Endothelial cell of umbilical vein (primary cell): ENCODE measurements around the gene FSTL4. TPM values are rescaled to one million over a fixed set of nuclear protein-coding genes. Genes with fewer than 3 reads are reported as not detected.

Source experiments
- BruUV-seq: library from RNA; stranded (reverse); fragments of 400-500 nt; replicated peaks from 2 replicates; lab custom pipeline; 2021; lab: Mats Ljungman, UMichigan
- CTCF ChIA-PET: fragments of 300-600, 350-600 bp; sonication (Branson Sonifier 250); formaldehyde crosslinking; loops from one replicate; lab custom pipeline; 2021; ENCODE audit warnings: antibody characterized with exemption, inconsistent platforms; lab: Charles Lee
- POLR2A ChIA-PET: fragments of 300-600, 350-600 bp; sonication (Branson Sonifier 250); formaldehyde crosslinking; loops from one replicate; lab custom pipeline; 2021; ENCODE audit warnings: antibody characterized with exemption, inconsistent platforms; lab: Charles Lee
- DNase-seq: peaks from one replicate; pipeline ENCODE4 v3.0.0-alpha.2; 2011; ENCODE audit warnings: low read depth, low spot score
- FAIRE-seq: peaks from 2 replicates; lab custom pipeline; 2011; peaks lifted over from hg19 to GRCh38; lab: Jason Lieb, UNC
- H2AFZ ChIP-seq: 2 replicates; pipeline ENCODE4 v1.6.0; 2012; ENCODE audit warnings: low read depth, low read length, control low read depth, inconsistent platforms
- H3K27ac ChIP-seq: 2 replicates; pipeline ENCODE4 v1.5.1; 2011; ENCODE audit warnings: low read depth, mild to moderate bottlenecking, control low read depth, low read length, moderate library complexity; ENCODE audit not compliant: insufficient read depth
- H3K27me3 ChIP-seq, 2 experiments: 2 replicates each; pipeline versions ENCODE4 v1.6.0 to v1.6.1; 2011; ENCODE audit warnings: low read length in 2 of 2, mixed read lengths in 1 of 2; ENCODE audit not compliant: control insufficient read depth in 2 of 2, insufficient read depth in 2 of 2
- H3K36me3 ChIP-seq, 2 experiments: 2 replicates in 1 of 2; 3 replicates in 1 of 2; pipeline ENCODE4 v1.5.1; 2011; ENCODE audit warnings: low read length in 2 of 2, mild to moderate bottlenecking in 1 of 2, moderate library complexity in 1 of 2; ENCODE audit not compliant: control insufficient read depth in 2 of 2, insufficient read depth in 2 of 2; ENCODE audit errors: extremely low read depth in 1 of 2
- H3K4me1 ChIP-seq: 3 replicates; pipeline ENCODE4 v1.5.1; 2011; ENCODE audit warnings: mild to moderate bottlenecking, low read length; ENCODE audit not compliant: control insufficient read depth, insufficient read depth; ENCODE audit errors: extremely low read depth
- H3K4me2 ChIP-seq: 2 replicates; pipeline ENCODE4 v1.6.1; 2011; ENCODE audit warnings: low read length, control low read depth, mixed read lengths; ENCODE audit not compliant: insufficient read depth
- H3K4me3 ChIP-seq, 3 experiments: fragments of 200-600 bp in 1 of 3; sonication (generic), shearing (Covaris generic) in 1 of 3; replicated peaks in 1 of 3; 2 replicates each; pipeline ENCODE4 v1.5.1; 2011 to 2016; ENCODE audit warnings: control low read depth in 3 of 3, low read length in 3 of 3, mild to moderate bottlenecking in 2 of 3, inconsistent platforms in 1 of 3, low read depth in 1 of 3, moderate library complexity in 1 of 3; ENCODE audit not compliant: insufficient read depth in 1 of 3
- H3K79me2 ChIP-seq: 2 replicates; pipeline ENCODE4 v1.6.0; 2012; ENCODE audit warnings: low read length, inconsistent platforms; ENCODE audit not compliant: control insufficient read depth, insufficient read depth
- H3K9ac ChIP-seq: replicated peaks from 2 replicates; pipeline ENCODE3; 2011; ENCODE audit warnings: low read length, control low read depth; ENCODE audit not compliant: insufficient read depth; ENCODE audit errors: extremely low read depth
- H3K9me1 ChIP-seq: replicated peaks from 3 replicates; pipeline ENCODE4 v1.6.0; 2011; ENCODE audit warnings: mild to moderate bottlenecking, low read length; ENCODE audit not compliant: control insufficient read depth, insufficient read depth; ENCODE audit errors: extremely low read depth
- H3K9me3 ChIP-seq: replicated peaks from 2 replicates; pipeline ENCODE4 v1.5.1; 2012; ENCODE audit warnings: low read length, inconsistent platforms; ENCODE audit not compliant: control insufficient read depth, insufficient read depth
- H4K20me1 ChIP-seq: replicated peaks from 2 replicates; pipeline ENCODE3; 2011; ENCODE audit warnings: mild to moderate bottlenecking, low read length; ENCODE audit not compliant: control insufficient read depth, insufficient read depth; ENCODE audit errors: extremely low read depth
- EZH2 ChIP-seq: IDR thresholded peaks from 2 replicates; pipeline ENCODE4 v1.6.1; 2012; ENCODE audit warnings: borderline replicate concordance, low read depth, mild to moderate bottlenecking, moderate library complexity, low read length, inconsistent platforms; ENCODE audit not compliant: severe bottlenecking
- FOS ChIP-seq: IDR thresholded peaks from 2 replicates; pipeline ENCODE4 v1.6.1; 2011; ENCODE audit warnings: mild to moderate bottlenecking, low read length, moderate library complexity, borderline replicate concordance; ENCODE audit not compliant: insufficient read depth
- GATA2 ChIP-seq: IDR thresholded peaks from 2 replicates; pipeline ENCODE4 v1.7.0; 2011; ENCODE audit warnings: low read depth, mild to moderate bottlenecking, moderate library complexity, mixed read lengths, low read length; ENCODE audit not compliant: insufficient read length, insufficient read depth
- JUN ChIP-seq: IDR thresholded peaks from 2 replicates; pipeline ENCODE4 v1.6.1; 2011; ENCODE audit warnings: borderline replicate concordance, low read depth; ENCODE audit not compliant: insufficient read length, insufficient read depth
- MYC ChIP-seq: IDR thresholded peaks from one replicate; pipeline ENCODE4 v1.6.1; 2011; ENCODE audit warnings: mild to moderate bottlenecking, low read depth, low read length
- POLR2A ChIP-seq: IDR thresholded peaks from 2 replicates; pipeline ENCODE4 v1.6.1; 2012; ENCODE audit warnings: low read depth, mild to moderate bottlenecking, control low read depth, low read length
- POLR2AphosphoS5 ChIP-seq: IDR thresholded peaks from 2 replicates; pipeline ENCODE4 v1.6.1; 2012; ENCODE audit warnings: low read depth, mild to moderate bottlenecking, control low read depth, low read length, moderate library complexity; ENCODE audit not compliant: insufficient read depth
- dilution Hi-C: fragments of 300-500 bp; cut with MboI; formaldehyde crosslinking; loops from one replicate; pipeline ENCODE4 v1.15.0; 2019; ENCODE audit warnings: low sequenced_read_pairs; ENCODE audit not compliant: extremely low pct_ligation_motif_present
- intact Hi-C: fragments of 100-400 bp; cut with micrococcal nuclease; formaldehyde crosslinking; loops from one replicate; pipeline ENCODE4 v1.10.0; 2022
- polyA plus RNA-seq, 4 experiments: library from polyadenylated mRNA; depleted of rRNA in 3 of 4; stranded (reverse) in 3 of 4; unstranded in 1 of 4; fragments of >200 nt; gene quantifications; 2 replicates each; pipeline versions ENCODE4 v1.2.1 to v1.2.3, GENCODE V29; 2011 to 2012; ENCODE audit warnings: missing spikeins in 1 of 4
- total RNA-seq: library from RNA; stranded (reverse); gene quantifications from 2 replicates; pipeline ENCODE4 v1.2.3, GENCODE V29; 2021
- TF ChIP-seq, protein P1 (sequence below): IDR thresholded peaks from 2 replicates; pipeline ENCODE4 v1.6.1; 2011; ENCODE audit not compliant: insufficient read depth, insufficient read length
- TF ChIP-seq, protein P2 (sequence below), 2 donors: IDR thresholded peaks; 1 replicate in 1 of 2; 2 replicates in 1 of 2; pipeline ENCODE4 v1.5.1; 2011; ENCODE audit warnings: low read length in 2 of 2, mild to moderate bottlenecking in 2 of 2, moderate library complexity in 2 of 2, control low read depth in 1 of 2, inconsistent platforms in 1 of 2, low read depth in 1 of 2; ENCODE audit not compliant: insufficient read depth in 1 of 2; ENCODE audit errors: extremely low read depth in 1 of 2

Gene FSTL4
- total and polyA plus RNA-seq, 2 donors (not counting 3 experiments of a cell fraction or from before 2014, with no cell fraction given), result 0.18 TPM; not detected in 1

DNA sequence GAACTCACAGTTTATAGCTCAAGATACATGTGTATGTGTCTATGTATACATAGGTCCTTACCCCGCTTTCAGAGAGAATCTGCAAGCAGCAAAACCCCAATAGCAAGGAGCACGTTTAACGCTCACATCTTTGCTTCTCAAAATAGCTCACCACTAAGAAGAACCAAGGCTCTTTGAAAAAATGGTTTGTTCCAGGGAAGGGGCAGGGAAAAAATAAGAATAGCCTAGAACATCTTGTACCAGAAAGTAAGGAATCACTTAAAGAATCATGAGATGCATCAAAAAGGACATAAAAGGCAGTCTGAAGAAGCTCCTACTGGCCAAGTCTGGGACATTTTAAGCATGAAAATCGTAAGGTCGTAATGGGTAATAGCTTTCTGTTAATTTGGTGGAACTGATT is 196.4 kb downstream of the FSTL4 start:
- no peak overlapping the region for H3K4me3 ChIP-seq
- H3K9ac ChIP-seq, result no peak overlapping the region
- no peak overlapping the region for H3K27ac ChIP-seq
- H3K36me3 ChIP-seq, result no peaks in the 10 kb centered on the region
- no peaks in the 10 kb centered on the region for H4K20me1 ChIP-seq
- peaks cover 6 to 15% of the 10 kb centered on the region in 2 experiments for H3K27me3 ChIP-seq
- H3K79me2 ChIP-seq, result no peaks in the 10 kb centered on the region
- no peak for DNase-seq
- no peaks in the 10 kb centered on the region for H3K9me3 ChIP-seq
- dilution Hi-C loops, result no loop called here
- no peak for FAIRE-seq
- intact Hi-C loops, result no loop called here
- no peaks in the 10 kb centered on the region for H3K9me1 ChIP-seq
- POLR2A ChIA-PET, result no interaction called here
- BruUV-seq, result no TSS peak
- no peaks in the 10 kb centered on the region for H3K4me1 ChIP-seq
- no peak overlapping the region for H2AFZ ChIP-seq
- TF ChIP-seq, protein P1, sequence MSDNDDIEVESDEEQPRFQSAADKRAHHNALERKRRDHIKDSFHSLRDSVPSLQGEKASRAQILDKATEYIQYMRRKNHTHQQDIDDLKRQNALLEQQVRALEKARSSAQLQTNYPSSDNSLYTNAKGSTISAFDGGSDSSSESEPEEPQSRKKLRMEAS, result no peak
- TF ChIP-seq GATA2, result no peak
- no peak for TF ChIP-seq POLR2AphosphoS5
- TF ChIP-seq JUN, result no peak
- no peak for TF ChIP-seq EZH2
- no peak for TF ChIP-seq POLR2A
- TF ChIP-seq, protein P2, sequence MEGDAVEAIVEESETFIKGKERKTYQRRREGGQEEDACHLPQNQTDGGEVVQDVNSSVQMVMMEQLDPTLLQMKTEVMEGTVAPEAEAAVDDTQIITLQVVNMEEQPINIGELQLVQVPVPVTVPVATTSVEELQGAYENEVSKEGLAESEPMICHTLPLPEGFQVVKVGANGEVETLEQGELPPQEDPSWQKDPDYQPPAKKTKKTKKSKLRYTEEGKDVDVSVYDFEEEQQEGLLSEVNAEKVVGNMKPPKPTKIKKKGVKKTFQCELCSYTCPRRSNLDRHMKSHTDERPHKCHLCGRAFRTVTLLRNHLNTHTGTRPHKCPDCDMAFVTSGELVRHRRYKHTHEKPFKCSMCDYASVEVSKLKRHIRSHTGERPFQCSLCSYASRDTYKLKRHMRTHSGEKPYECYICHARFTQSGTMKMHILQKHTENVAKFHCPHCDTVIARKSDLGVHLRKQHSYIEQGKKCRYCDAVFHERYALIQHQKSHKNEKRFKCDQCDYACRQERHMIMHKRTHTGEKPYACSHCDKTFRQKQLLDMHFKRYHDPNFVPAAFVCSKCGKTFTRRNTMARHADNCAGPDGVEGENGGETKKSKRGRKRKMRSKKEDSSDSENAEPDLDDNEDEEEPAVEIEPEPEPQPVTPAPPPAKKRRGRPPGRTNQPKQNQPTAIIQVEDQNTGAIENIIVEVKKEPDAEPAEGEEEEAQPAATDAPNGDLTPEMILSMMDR (IDR thresholded peaks at IDR 0.05; ENCODE audit: extremely low read depth in 1 of 2, insufficient read depth in 1 of 2, low read depth in 1 of 2, low read length in 2 of 2), result no peak
- TF ChIP-seq FOS, result no peak
- TF ChIP-seq MYC, result no peak
- CTCF ChIA-PET, result interaction anchor here (0.9 to 1.1 kb wide), 2 partner anchors 9 to 18 kb away, joined by 3 to 6 read pairs; no protein-coding TSS in a partner anchor
- H3K4me2 ChIP-seq, result no peak overlapping the region
